ENCODE data around the gene CDKN1B.

CDKN1B gene

DNA sequence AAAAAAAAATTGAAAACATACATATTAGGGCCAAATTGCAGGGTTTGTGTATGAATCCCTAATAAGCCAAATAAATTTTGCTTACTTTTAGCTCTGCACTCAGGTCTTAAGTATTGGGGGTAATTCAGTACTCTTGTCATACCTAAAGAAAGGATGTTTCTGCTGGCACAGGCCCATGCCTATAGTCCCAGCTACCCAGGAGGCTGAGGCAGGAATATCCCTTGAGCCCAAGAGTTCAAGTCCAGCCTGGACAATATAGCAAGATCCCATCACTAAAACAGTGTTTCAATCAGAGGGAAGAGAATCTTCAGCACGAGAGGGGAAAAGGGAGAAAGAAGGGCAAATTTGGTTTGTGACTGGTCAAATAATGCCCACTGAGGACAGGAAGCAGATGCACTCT is 17.8 kb upstream of the CDKN1B start:
- no peak overlapping the region for H3K4me3 ChIP-seq (replicated peaks; ENCODE audit: low read depth, low read length)
- no peak for DNase-seq (ENCODE audit: extremely low read depth, low read depth)
- TF ChIP-seq, protein P1, sequence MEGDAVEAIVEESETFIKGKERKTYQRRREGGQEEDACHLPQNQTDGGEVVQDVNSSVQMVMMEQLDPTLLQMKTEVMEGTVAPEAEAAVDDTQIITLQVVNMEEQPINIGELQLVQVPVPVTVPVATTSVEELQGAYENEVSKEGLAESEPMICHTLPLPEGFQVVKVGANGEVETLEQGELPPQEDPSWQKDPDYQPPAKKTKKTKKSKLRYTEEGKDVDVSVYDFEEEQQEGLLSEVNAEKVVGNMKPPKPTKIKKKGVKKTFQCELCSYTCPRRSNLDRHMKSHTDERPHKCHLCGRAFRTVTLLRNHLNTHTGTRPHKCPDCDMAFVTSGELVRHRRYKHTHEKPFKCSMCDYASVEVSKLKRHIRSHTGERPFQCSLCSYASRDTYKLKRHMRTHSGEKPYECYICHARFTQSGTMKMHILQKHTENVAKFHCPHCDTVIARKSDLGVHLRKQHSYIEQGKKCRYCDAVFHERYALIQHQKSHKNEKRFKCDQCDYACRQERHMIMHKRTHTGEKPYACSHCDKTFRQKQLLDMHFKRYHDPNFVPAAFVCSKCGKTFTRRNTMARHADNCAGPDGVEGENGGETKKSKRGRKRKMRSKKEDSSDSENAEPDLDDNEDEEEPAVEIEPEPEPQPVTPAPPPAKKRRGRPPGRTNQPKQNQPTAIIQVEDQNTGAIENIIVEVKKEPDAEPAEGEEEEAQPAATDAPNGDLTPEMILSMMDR (IDR thresholded peaks at IDR 0.05; ENCODE audit: low read depth, low read length, missing control alignments) = no peak

DNA sequence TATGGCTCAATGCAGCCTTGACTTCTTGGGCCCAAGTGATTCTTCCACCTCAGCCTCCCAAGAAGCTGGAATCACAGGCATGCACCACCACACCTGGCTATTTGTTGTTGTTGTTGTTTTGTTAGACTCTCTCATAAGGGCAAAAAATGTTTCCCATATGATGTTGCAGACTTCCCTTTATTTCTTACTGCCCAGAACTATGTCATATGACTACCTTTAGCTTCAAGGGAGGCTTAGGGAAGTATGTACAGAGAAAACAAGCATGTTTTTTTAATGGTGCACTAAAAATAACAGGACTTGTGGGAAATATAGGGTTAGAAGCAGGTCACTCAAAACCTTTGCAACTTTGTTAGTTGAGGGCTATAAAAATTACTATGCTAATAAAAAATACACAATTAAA is 16.9 kb upstream of the CDKN1B start:
- TF ChIP-seq, protein P1 (IDR thresholded peaks at IDR 0.05; ENCODE audit: low read depth, low read length, missing control alignments) = no peak
- no peak overlapping the region for H3K4me3 ChIP-seq (replicated peaks; ENCODE audit: low read depth, low read length)
- DNase-seq (ENCODE audit: extremely low read depth, low read depth) = no peak

DNA sequence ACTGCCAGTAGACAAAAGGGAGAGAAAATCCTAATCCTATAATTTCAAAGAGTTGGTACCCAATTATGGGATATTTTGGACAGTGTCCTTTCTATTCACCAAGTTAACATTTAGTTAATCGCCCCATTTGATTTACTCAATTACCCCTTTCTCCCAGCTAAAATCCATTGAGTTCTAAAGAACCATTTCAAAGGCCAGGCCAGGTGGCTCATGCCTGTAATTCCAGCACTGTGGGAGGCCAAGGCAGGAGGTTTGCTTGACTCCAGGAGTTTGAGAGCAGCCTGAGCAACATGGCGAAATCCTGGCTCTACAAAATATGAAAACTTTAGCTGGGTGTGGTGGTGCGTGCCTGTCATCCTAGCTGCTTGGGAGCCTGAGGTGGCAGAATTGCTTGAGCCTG is 15.7 kb upstream of the CDKN1B start:
- TF ChIP-seq, protein P1 (IDR thresholded peaks at IDR 0.05; ENCODE audit: low read depth, low read length, missing control alignments) = no peak
- DNase-seq (ENCODE audit: extremely low read depth, low read depth) = no peak

DNA sequence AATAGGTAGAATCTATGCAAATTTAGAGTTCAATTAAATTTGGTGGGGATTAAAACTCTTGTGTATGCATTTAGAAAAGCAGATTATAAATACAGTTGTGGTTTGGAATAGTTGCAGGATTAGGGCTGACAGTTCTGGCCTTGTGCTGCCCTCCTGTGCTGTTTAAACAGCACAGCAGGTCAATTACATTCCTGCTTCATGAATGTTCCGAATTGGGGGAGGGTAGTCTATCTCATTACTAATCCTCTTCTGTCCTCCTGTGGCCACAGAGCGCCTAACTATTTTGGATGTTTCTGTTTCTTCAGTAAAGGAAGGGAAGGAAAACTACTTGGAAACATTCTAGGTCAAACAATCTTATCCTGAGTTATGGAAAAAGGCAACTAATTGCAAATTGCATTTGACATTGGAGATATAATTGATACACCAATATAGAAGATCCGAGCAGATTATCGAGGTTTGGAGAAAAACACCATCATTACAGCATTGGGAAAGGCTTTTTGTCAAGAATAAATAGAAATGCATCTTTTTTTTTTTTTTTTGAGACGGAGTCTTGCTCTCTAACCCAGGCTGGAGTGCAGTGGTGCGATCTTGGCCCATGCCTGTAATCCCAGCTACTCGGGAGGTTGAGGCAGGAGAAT is 12.5 kb upstream of the CDKN1B start:
- TF ChIP-seq, protein P1 (IDR thresholded peaks at IDR 0.05; ENCODE audit: low read depth, low read length, missing control alignments) = peak; percentile 94
- H3K4me3 ChIP-seq (replicated peaks; ENCODE audit: low read depth, low read length) = no peak overlapping the region
- peak; percentile 84 for DNase-seq (ENCODE audit: extremely low read depth, low read depth)

More for the DNA sequence above, 15.7 kb upstream of the CDKN1B start:
- H3K4me3 ChIP-seq (replicated peaks; ENCODE audit: low read depth, low read length) = no peak overlapping the region

DNA sequence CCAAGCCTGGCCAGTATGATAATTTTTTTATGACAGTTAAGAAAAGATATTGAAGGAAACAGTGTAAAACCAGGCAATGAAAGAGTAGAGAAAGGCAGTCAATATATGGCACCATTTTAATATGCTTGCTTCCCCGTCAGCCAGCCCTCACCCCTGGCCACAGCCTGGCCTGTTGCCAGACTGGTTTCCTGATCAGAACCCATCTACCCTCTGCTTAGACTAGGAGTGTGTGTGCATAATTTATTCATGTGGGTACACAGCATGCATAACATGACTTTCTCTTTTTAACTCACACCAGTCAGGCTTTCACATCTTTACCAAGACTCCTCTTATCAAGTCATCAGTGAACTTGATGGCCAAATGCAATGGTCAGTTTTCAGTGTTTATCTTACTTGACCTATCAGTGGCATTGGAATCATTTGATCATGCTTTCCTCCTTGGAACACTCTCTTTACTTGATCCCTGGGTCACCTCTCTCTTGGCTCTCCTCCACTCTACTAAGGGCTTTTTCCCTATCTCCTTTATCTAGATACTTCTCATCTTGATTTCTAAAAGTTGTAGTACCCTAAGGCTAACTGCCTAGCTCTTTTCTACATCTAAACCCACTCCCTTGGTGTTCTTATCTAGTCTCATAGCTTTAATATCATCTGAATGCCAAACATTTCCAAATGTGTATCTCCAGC is 11.2 kb upstream of the CDKN1B start:
- no peak for DNase-seq (ENCODE audit: extremely low read depth, low read depth)
- TF ChIP-seq, protein P1 (IDR thresholded peaks at IDR 0.05; ENCODE audit: low read depth, low read length, missing control alignments) = no peak
- H3K4me3 ChIP-seq (replicated peaks; ENCODE audit: low read depth, low read length) = no peak overlapping the region

DNA sequence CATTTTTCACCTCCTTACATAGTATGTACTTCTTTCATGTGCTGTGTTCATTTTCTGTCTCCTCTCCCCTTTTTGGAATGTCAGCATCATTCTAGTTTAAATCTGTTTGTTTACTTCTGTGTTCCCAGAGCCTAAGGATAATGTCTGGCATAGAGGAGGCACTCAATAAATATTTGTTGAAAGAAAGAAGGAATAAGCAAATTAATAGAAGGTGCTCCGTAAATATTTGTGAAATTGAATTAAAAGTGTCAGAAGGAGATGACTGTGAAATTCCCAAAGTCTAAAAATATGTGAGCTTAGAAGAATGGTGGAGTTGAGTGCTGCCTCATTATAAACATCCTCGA is 3.3 kb upstream of the CDKN1B start:
- DNase-seq (ENCODE audit: extremely low read depth, low read depth) = no peak
- peak overlapping the region; percentile 34 for H3K4me3 ChIP-seq (replicated peaks; ENCODE audit: low read depth, low read length)
- TF ChIP-seq, protein P1 (IDR thresholded peaks at IDR 0.05; ENCODE audit: low read depth, low read length, missing control alignments) = no peak
